ENCODE data around the gene KLF3. TPM values are rescaled to one million over a fixed set of nuclear protein-coding genes. Genes with fewer than 3 reads are reported as not detected.

Gene KLF3
- total RNA-seq, 1 donor from 2014 or later = 25.3 TPM

GRCh38 chr4:38686682-38687081 is 22.7 kb downstream of the KLF3 start:
- intact Hi-C loops (cut with DNase I) = no loop called here
- DNase-seq (ENCODE audit: low spot score) = no peak

GRCh38 chr4:38687571-38688011 is 23.6 kb downstream of the KLF3 start:
- intact Hi-C loops (cut with DNase I) = no loop called here
- no peak for DNase-seq (ENCODE audit: low spot score)

GRCh38 chr4:38688676-38689355 is 24.8 kb downstream of the KLF3 start:
- DNase-seq (ENCODE audit: low spot score) = no peak
- intact Hi-C loops (cut with DNase I) = no loop called here

GRCh38 chr4:38691251-38692008 is 27.4 kb downstream of the KLF3 start:
- intact Hi-C loops (cut with DNase I) = no loop called here
- DNase-seq (ENCODE audit: low spot score) = no peak

- DNase-seq (ENCODE audit: low spot score) = no peak
- intact Hi-C loops (cut with DNase I) = no loop called here
These were observed 28.4 kb downstream of the KLF3 start for GRCh38 chr4:38692421-38692820.

GRCh38 chr4:38693569-38693968 is 29.6 kb downstream of the KLF3 start:
- intact Hi-C loops (cut with DNase I) = no loop called here
- no peak for DNase-seq (ENCODE audit: low spot score)

- no peak for DNase-seq (ENCODE audit: low spot score)
- intact Hi-C loops (cut with DNase I) = no loop called here
These were observed 30.3 kb downstream of the KLF3 start for GRCh38 chr4:38694330-38694729.

- intact Hi-C loops (cut with DNase I) = no loop called here
- DNase-seq (ENCODE audit: low spot score) = no peak
These were observed 31.8 kb downstream of the KLF3 start for GRCh38 chr4:38695809-38696208.

GRCh38 chr4:38696697-38697096 is 32.7 kb downstream of the KLF3 start:
- intact Hi-C loops (cut with DNase I) = no loop called here
- no peak for DNase-seq (ENCODE audit: low spot score)

GRCh38 chr4:38698176-38698575 is 34.2 kb downstream of the KLF3 start:
- DNase-seq (ENCODE audit: low spot score) = no peak
- intact Hi-C loops (cut with DNase I) = no loop called here

- intact Hi-C loops (cut with DNase I) = no loop called here
- no peak for DNase-seq (ENCODE audit: low spot score)
These were observed 35.1 kb downstream of the KLF3 start for GRCh38 chr4:38699112-38699511.

- intact Hi-C loops (cut with DNase I) = no loop called here
- no peak for DNase-seq (ENCODE audit: low spot score)
These were observed 39.6 kb downstream of the KLF3 start for GRCh38 chr4:38703635-38704034.

GRCh38 chr4:38704622-38705154 is 40.7 kb downstream of the KLF3 start:
- intact Hi-C loops (cut with DNase I) = no loop called here
- DNase-seq (ENCODE audit: low spot score) = no peak

- DNase-seq (ENCODE audit: low spot score) = no peak
- intact Hi-C loops (cut with DNase I) = no loop called here
These were observed 42.3 kb downstream of the KLF3 start for GRCh38 chr4:38706301-38706700.

- intact Hi-C loops (cut with DNase I) = no loop called here
- no peak for DNase-seq (ENCODE audit: low spot score)
These were observed 46.1 kb downstream of the KLF3 start for GRCh38 chr4:38710053-38710452.

GRCh38 chr4:38711066-38711465 is 47.1 kb downstream of the KLF3 start:
- intact Hi-C loops (cut with DNase I) = no loop called here
- no peak for DNase-seq (ENCODE audit: low spot score)

- intact Hi-C loops (cut with DNase I) = no loop called here
- DNase-seq (ENCODE audit: low spot score) = no peak
These were observed 51.1 kb downstream of the KLF3 start for GRCh38 chr4:38715050-38715449.

GRCh38 chr4:38716256-38716655 is 52.3 kb downstream of the KLF3 start:
- no peak for DNase-seq (ENCODE audit: low spot score)
- intact Hi-C loops (cut with DNase I) = no loop called here

- no peak for DNase-seq (ENCODE audit: low spot score)
- intact Hi-C loops (cut with DNase I) = no loop called here
These were observed 53.6 kb downstream of the KLF3 start for GRCh38 chr4:38717604-38718003.

- no peak for DNase-seq (ENCODE audit: low spot score)
- intact Hi-C loops (cut with DNase I) = no loop called here
These were observed 59.1 kb downstream of the KLF3 start for GRCh38 chr4:38723114-38723513.

Data from cardiac septum (tissue), 1 donor.